Epidermal melanocyte (primary cell): Measurements from ENCODE around the gene FAM50A.

Source experiments
- DNase-seq: peaks from one replicate; pipeline ENCODE4 v3.0.0; 2011; ENCODE audit warnings: low spot score; ENCODE audit not compliant: insufficient read length

Gene FAM50A

DNA sequence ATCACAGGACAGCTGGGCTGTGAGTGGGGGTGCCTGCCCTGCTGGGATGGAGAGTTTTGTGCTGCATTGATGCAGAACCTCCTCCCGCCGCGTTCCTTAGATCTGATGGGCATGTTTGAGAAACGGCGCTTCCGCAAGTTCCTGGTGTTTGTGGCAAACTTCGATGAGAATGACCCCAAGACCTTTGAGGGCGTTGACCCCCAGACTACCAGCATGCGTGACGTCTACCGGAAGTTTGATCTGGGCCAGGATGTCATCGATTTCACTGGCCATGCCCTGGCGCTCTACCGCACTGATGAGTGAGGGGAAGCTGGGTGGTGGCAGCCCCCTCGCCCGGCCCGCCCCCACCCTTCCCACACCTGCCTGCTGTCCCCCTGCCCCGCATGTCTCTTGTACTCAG lies 4.1 kb upstream of the FAM50A start:
- DNase-seq: no peak

DNA sequence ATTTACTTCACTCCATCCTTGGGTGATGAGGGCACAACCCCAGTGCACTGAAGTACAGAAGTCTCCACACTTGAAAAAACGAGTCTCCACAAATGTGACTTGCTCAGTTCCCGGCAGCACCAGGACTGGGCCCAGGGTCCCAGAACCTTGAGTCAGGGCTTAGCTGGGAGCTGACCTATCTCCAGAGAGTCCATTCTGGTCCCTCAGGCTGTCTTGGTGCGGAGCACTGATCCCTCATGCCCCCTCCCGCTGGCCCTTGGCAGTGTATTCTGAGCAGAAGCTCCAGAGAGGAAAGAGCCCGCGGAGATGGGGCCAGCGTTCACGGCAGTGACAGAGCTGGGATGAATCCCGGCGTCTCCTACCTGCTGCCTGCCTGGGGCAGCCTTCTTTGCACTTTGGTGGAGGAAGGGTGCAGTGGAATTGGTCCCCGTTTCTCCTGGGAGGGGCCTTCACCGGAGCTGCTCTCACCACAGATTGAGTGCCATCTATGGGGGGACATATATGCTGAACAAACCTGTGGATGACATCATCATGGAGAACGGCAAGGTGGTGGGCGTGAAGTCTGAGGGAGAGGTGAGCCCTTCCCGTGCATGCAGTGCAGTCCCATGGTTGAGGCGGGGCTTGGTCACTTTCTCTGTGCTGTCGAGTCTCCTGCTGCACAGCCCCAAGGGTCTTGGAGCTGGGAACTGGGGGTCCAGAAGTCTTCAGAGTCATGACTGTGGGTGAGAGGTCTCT lies 3.2 kb upstream of the FAM50A start:
- no peak for DNase-seq

DNA sequence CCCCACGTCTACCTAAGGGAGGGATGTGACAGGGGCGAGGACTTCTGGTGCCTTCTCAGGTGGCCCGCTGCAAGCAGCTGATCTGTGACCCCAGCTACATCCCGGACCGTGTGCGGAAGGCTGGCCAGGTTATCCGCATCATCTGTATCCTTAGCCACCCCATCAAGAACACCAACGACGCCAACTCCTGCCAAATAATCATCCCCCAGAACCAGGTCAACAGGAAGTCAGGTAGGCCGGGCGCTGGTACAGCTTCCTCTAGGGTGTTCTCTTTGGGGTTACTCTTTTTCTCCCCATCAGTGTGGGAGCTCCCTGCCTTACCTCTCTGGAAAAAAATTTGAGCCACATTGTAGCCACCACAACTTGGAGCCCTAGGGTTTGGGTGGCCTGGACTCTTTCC lies 2.4 kb upstream of the FAM50A start:
- DNase-seq: no peak

DNA sequence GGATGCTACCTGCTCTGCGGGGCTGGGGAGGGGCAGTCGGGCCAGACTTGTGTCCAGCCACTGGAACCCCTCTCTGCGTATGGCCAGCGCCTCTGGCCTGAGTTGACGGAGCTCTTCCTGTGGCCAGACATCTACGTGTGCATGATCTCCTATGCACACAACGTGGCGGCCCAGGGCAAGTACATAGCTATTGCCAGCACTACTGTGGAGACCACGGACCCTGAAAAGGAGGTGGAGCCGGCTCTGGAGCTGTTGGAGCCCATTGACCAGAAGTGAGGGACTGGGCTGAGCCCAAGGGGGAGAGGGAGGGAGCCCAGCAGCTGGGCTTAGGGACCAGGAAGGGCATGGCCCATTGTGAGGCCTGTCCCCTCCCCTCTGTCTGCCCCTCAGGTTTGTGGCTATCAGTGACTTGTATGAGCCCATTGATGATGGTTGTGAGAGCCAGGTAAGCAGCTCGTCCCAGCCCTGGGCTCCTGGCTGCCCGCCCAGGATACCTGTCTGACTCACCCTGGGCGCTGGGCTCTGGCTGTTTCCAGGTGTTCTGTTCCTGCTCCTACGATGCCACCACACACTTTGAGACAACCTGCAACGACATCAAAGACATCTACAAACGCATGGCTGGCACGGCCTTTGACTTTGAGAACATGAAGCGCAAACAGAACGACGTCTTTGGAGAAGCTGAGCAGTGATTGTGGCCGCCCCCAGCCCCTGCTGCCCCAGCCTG lies 1.8 kb upstream of the FAM50A start:
- DNase-seq: no peak

DNA sequence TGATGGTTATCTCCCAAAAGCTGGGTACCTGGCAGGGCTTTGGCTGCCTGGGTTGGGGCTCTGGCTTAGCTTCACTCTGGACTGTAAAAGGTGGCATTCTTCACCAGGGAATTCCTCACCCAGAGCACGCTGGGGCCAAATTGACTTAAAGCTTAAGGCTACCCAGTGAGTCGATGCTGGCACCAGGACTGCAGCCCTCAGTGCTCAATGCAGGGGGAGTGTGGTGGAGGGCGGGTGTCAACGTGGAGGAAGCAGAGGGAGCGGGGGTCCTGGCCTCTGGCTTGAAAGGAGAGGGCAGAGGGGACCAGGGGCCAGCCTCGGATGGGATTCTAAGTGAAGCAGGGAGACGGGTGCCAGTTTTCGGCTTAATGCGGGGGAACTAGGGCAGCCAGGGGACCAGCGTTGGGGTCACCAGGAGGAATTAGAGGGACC lies 446 bp upstream of the FAM50A start:
- DNase-seq: no peak

DNA sequence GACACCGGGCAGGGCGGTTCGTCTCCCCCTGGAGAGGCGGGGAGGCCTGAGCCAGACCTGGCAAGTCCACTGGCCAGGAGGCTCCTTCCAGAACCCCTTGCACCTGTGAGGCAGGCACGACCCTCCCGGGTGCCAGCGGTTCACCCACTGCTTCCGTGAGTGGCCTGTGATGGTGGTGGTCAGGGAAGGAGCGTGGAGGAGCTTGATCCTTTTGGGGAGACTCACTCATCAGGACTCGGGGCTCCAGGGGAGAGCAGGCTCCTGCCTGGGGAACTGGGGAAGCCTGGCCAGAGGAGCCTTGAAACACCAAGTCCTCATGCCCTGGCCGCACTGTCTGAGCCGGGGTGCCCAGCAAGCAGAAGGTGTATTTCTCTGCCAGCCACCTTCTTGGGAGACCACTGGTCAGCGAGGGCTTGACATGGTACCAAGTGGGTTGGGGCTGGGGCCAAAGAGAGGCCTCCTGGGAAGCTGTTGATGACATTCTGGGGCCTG lies 860 bp downstream of the FAM50A start:
- no peak for DNase-seq

DNA sequence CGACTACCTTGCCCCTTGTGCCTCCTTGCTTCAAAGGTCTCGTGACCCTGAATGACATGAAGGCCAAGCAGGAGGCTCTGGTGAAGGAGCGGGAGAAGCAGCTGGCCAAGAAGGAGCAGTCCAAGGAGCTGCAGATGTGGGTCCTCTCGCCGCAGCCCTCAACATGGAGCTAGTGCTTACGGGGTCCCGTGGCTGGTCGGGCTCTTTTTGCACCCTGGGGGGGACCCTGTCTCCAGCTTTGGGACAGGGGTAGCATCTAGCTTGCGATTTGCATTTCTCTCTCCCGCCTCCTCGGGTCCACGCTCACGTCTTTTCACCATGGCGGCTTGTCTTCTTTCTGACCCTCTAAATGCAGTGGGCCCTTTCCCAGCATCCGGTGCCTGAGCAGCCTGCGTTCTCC lies 1.8 kb downstream of the FAM50A start:
- no peak for DNase-seq

DNA sequence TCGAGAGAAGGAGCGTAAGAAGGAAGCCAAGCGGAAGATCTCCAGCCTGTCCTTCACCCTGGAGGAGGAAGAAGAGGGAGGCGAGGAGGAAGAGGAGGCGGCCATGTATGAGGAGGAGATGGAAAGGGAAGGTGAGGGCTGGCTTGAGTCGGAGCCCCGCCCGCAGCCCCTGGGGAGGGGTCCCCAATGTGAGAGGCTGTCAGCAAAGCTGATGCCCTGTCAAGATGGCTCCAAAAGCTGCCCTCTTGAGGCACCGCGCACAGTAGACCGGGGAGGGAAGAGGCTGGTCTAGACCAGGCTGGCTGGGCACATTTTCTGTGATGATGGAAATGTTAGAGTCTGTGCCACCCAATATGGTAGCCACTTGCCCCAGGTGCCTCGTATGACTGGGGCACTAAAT lies 2.5 kb downstream of the FAM50A start:
- no peak for DNase-seq

DNA sequence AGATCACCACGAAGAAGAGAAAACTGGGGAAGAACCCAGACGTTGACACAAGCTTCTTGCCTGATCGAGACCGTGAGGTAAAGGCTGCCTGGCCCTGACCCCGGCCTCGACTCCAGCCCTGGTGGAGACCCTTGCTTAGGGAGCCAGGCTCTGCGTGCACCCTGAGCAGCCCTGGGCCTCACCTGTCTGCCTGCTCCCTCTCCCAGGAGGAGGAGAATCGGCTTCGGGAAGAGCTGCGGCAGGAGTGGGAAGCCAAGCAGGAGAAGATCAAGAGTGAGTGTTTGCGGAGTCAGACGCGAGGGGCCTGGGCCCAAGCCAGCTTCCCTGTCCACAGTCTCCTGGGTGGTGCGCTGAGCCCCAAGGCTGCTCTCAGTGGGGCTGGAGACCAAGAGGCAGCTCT lies 4.5 kb downstream of the FAM50A start:
- DNase-seq: no peak

DNA sequence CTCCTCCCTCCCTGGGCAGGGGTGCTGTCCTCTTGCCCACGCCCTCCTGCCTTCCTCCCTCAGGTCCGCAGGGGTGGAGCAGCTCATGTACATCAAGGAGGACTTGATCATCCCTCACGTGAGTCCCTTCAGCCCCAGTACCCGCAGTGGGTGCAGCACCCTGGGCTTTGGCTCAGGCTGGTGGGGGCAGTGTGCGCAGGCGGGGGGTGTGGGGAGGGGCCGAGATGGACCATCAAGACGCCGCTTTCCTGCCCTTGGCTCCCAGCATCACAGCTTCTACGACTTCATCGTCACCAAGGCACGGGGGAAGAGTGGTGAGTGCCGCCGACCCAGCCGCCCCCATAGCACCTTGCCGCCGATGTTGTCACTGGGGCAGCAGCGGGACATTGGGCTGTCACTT lies 5.7 kb downstream of the FAM50A start:
- DNase-seq: no peak

DNA sequence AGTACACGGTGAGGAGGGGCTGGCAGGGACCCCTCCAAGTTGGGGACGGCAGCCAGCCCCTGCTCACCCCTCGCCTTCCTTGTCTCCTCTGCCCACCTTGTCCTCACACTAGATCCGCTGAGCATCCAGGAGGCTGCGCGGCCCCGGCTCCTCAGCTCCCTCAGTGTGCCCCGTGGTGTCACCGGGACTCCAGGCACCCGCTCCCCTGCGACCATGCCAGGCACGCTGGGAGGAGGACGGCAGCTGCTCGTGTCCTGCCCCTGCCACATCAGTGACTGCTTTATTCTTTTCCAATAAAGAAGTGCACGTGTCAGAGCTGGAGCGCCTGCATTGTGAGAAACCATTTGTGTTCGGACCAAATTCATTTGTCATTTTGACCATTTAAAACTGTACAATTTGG lies 6.4 kb downstream of the FAM50A start:
- DNase-seq: no peak

DNA sequence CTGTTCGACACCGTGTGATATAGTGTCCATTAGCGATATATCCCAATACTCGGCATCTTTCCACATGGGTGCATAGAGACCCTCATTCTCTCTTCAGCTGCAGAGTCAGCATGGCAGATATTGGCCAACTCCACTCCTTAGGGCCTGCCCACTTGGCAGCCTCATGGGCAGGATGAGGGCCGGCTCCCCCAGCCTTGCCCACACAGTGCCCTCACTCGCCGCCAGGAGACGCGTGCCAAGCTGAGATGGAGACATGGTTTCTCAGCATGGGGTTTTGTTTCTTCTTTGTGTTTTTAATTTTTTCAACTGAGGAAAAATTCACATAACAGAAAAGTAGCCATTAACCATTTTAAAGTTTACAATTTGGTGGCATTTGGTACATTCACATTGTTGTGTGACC lies 8.9 kb downstream of the FAM50A start:
- no peak for DNase-seq

DNA sequence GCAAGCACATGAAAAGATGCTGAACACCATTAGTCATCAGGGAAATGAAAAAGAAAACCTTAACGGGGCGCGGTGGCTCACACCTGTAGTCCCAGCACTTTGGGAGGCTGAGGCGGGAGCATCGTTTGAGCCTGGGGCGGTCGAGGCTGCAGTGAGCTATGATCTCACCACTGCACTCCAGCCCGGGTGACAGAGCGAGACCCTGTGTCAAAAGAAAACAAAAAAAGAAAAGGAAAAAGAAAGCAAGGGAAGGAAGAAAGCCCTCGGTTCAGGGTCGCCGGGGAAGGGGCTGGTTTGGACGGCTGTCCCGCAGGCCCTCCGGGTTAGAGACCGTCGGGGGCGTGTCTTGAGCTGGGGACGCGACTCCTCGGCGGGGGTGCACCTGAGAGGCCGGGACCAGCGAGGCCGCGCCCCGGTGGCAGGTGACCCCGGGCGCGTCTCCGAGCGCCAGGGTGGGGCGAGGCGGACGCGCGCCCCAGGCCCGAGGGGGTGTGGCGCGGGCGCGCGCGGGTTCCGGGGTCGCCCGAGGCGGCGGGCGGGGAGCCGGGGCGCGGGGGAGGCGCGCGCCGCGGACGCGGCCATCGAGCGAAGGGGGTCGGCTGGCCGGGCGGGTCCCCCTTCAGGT lies 13.7 kb downstream of the FAM50A start:
- DNase-seq: no peak

DNA sequence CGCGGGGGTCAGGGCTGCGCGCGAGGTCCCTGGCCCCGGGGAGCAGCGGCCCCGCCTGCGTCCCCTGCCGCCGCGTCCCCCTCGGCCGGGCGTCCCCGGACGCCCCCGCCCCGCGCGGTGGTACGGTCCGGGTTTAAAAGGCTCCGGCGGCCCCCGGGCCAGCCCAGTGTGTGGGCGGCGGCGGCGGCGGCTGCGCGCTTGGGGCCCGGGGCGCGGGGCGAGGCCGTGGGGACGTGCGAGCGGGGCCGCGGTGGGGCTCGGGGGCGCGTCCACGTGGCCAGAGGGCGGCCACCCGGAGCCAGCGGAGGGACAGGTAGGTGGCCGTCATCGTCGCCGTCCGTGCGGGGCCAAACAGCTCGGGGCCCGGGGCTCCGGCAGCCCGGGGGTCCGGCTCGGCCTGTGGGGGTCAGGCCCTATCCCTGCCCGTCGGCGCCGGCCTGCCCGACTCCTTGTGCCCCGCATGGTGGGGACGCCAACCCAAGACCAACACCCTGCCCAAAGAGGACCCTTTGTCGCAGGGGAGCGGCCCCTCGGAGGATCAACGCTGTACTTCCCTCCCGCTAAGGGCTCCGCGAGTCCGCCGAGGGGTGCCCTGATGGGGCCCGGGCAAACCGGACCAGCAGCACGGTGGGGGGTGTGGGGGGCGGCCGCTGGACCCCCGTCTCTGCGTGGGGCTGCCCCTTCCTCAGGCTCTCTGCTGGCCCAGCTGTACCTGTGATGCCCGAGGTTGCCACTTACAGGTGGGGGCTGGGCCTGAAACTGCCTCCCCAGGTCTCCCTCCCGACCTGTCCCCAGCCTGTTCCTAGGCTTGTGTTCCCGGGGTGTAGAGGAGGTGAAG lies 14.4 kb downstream of the FAM50A start, which contains the start of gene PLXNA3:
Gene PLXNA3, plus strand, starts transcription at position 166 of the 838 bp plus-strand sequence. CDS start 1,903 bp downstream, outside the sequence.
- DNase-seq: peak; percentile 46

DNA sequence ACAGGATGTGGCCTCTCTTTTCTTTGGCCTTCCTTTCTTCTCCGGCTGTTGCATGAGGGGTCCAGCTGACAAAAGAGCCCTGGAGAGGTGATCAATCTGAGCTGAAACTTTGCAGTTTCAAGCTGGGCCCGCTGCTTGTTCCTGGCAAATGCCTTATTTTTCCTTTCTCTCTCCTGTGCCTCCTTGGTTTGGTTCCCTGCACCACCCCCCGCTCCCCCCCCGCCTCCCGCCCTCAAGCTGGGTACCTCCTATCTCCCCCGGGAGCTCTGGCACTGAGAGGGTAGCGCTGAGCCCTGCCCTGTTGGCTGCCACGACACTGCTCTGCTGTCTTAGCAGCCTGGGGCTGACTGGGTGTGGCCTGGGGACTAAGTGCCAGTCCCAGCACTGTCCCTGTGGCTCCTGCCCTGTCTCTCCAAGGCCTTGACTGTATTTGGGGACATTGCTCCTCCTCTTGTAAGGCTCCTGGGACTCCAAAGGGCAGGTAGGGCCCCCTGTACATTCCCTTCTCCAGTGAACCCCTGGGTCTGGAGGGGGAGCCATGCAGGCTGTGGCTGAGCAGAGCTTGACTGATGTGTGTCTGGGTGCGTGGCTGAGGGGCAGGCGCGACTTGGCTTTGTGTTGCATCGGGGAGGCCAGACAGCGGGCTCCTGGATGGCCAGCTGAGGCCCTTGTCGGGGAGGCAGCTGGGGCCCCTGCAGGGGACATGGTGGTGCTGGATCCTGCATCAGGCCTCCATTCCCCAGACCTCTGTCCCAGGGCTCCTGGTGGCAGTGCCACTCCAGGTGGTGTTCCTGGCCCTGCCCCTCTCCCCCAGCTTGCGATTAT lies 15.2 kb downstream of the FAM50A start:
- no peak for DNase-seq

DNA sequence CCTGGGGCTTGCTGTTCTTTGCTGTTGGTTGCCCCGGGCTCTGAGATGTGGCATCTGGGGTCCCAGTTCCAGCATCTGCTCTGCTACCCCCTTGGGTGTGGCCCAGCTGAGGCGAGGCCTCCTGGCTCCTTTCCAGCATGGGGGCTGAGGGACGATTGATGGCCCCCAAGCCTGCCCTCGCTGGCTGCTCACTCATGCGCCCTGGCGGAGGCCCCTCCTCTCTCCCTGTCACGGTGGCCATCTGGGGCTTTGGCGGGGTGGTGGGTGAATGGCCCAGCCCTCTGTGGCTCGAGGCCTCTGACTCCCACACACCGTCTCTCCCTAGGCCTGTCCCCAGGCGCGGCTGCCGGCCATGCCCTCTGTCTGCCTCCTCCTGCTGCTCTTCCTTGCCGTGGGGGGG lies 15.9 kb downstream of the FAM50A start:
- DNase-seq: no peak

DNA sequence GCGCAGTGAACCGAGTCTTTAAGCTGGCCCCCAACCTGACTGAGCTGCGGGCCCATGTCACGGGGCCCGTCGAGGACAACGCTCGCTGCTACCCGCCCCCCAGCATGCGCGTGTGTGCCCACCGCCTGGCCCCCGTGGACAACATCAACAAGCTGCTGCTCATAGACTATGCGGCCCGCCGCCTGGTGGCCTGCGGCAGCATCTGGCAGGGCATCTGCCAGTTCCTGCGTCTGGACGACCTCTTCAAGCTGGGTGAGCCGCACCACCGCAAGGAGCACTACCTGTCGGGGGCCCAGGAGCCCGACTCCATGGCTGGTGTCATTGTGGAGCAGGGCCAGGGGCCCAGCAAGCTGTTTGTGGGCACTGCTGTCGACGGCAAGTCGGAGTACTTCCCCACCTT lies 16.4 kb downstream of the FAM50A start:
- no peak for DNase-seq

DNA sequence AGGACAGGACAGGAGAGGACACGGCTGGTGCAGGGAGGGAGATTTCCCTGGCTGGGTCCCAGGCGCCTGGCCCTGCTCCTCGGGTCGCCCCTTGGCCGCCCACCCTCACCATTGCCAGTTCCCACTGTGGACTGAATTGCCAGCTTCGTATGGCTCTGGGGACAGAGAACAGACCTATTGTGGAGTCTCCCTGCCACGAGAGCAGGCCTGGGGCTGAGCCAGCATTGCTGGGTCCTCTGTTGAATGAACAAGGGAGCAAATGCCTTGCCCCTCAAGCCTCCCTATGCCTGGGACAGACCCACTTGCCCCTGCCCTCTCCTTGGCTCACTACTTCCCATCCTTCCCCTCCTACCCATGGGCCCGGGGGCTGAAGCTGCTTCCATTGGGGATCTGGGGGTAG lies 18.5 kb downstream of the FAM50A start:
- DNase-seq: no peak

DNA sequence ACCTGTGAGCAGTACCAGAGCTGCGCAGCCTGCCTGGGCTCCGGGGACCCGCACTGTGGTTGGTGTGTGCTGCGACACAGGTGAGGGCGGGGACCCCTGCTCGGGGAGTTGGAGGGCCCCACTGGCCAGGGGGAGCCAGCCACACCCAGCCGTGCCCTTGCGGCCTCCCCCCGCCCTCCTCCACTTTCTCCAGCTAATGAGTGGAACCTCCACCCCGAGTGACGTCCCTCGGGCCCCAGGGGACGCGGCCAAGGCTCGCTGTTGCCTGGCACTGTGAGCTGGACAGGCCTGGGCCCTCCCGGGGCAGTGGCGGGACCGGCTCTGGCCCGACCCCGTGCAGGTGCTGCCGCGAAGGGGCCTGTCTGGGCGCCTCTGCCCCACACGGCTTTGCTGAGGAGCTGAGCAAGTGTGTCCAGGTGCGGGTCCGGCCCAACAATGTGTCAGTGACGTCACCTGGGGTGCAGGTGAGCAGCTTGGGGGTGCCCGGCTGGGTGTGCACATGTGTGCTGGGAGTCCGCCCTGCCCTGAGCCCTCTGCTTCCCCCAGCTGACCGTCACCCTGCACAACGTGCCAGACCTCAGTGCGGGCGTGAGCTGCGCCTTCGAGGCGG lies 19.8 kb downstream of the FAM50A start:
- DNase-seq: no peak

DNA sequence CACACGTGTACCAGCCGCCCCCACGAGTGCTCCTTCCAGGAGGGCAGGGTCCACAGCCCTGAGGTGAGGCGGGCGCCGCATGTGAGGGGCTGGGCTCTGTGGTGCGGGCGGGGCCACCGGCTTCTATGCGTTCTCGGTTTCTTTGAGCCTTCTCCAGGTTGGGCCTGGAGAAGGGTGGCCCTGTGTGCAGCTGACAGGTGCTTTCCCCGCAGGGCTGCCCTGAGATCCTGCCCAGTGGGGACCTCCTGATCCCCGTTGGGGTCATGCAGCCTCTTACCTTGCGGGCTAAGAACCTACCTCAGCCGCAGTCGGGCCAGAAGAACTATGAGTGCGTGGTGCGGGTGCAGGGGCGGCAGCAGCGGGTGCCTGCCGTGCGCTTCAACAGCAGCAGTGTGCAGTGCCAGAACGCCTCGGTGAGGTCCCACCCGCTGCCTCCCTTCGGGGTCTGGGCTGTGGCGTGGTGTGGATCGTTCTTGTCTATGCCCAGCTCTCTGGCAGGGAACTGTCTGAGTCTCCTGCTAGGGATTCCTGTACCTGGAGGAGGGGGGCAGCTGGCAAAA lies 20.9 kb downstream of the FAM50A start:
- DNase-seq: no peak
